Smooth muscle cell (in vitro differentiated cells): ENCODE measurements around the gene WFIKKN1. TPM values are rescaled to one million over a fixed set of nuclear protein-coding genes. Genes with fewer than 3 reads are reported as not detected.
A peak's percentile ranks its signal among the peaks of the same experiment; 100 is the strongest.

ENCODE experiments used
- DNase-seq: peaks from one replicate; lab custom pipeline; 2025; ENCODE audit not compliant: unreplicated experiment; lab: John Stamatoyannopoulos, UW
- H2AFZ ChIP-seq: fragments of 200-600 bp; sonication (generic); 2 replicates; pipeline ENCODE4 v1.6.0; 2016; ENCODE audit warnings: antibody characterized with exemption, low read depth, mild to moderate bottlenecking
- H3F3A ChIP-seq: fragments of 200-600 bp; sonication (generic); 2 replicates; pipeline ENCODE4 v1.6.0; 2017; ENCODE audit warnings: antibody characterized with exemption, low read depth
- H3K27ac ChIP-seq: fragments of 200-600 bp; sonication (generic); 2 replicates; pipeline ENCODE4 v1.5.1; 2016; ENCODE audit warnings: low read depth, mild to moderate bottlenecking
- H3K27me3 ChIP-seq: fragments of 200-600 bp; sonication (generic); 2 replicates; pipeline ENCODE4 v1.6.1; 2016; ENCODE audit warnings: low read depth, mild to moderate bottlenecking
- H3K36me3 ChIP-seq: fragments of 200-600 bp; sonication (generic); 2 replicates; pipeline ENCODE4 v1.5.1; 2016; ENCODE audit warnings: low read depth
- H3K4me1 ChIP-seq: fragments of 200-600 bp; sonication (generic); 2 replicates; pipeline ENCODE4 v1.5.1; 2016; ENCODE audit warnings: low read depth
- H3K4me2 ChIP-seq: fragments of 200-600 bp; sonication (generic); 2 replicates; pipeline ENCODE4 v1.6.0; 2016; ENCODE audit warnings: mild to moderate bottlenecking
- H3K4me3 ChIP-seq: fragments of 200-600 bp; sonication (generic); 2 replicates; pipeline ENCODE4 v1.5.1; 2016; ENCODE audit warnings: mild to moderate bottlenecking
- H3K79me2 ChIP-seq: fragments of 200-600 bp; sonication (generic); 2 replicates; pipeline ENCODE4 v1.6.0; 2016; ENCODE audit warnings: low read depth, mild to moderate bottlenecking
- H3K9ac ChIP-seq: fragments of 200-600 bp; sonication (generic); 2 replicates; pipeline ENCODE4 v1.6.0; 2016; ENCODE audit warnings: low read depth
- H3K9me3 ChIP-seq: fragments of 200-600 bp; sonication (generic); replicated peaks from 2 replicates; pipeline ENCODE4 v1.5.1; 2016; ENCODE audit warnings: low read depth
- H4K20me1 ChIP-seq: fragments of 200-600 bp; sonication (generic); 2 replicates; pipeline ENCODE4 v1.6.0; 2016; ENCODE audit warnings: low read depth
- WGBS: methylation state at CpG from one replicate; pipeline ENCODE4 v1.1.7; 2016; ENCODE audit warnings: low lambda C conversion rate; 5-methylcytosine and 5-hydroxymethylcytosine counted together
- polyA plus RNA-seq: library from polyadenylated mRNA; unstranded; fragments of >200 nt; fragmentation: Nextera tagmentation; extraction: Ambion mirVana; gene quantifications from 2 replicates; pipeline ENCODE4 v1.2.1, GENCODE V29; 2016
- total RNA-seq: library from RNA; depleted of rRNA; stranded (reverse); fragments of >200 nt; gene quantifications from 2 replicates; pipeline ENCODE4 v1.2.3, GENCODE V29; 2014
- TF ChIP-seq, protein P1 (sequence below): fragments of 200-600 bp; sonication (generic); IDR thresholded peaks from 2 replicates; pipeline ENCODE4 v1.5.1; 2017; ENCODE audit warnings: borderline replicate concordance, mild to moderate bottlenecking, antibody characterized with exemption; ENCODE audit not compliant: insufficient read depth, poor library complexity, severe bottlenecking

The WFIKKN1 gene
- total and polyA plus RNA-seq, 2 experiments from 2014 or later, result 0.77 TPM; not detected in 1

GRCh38 chr16:629185-629832 is 1.5 kb upstream of the WFIKKN1 start:
- peaks cover 3% of the 10 kb centered on the region for H4K20me1 ChIP-seq
- no peaks in the 10 kb centered on the region for H3K27me3 ChIP-seq
- no peak for DNase-seq
- TF ChIP-seq, protein P1, sequence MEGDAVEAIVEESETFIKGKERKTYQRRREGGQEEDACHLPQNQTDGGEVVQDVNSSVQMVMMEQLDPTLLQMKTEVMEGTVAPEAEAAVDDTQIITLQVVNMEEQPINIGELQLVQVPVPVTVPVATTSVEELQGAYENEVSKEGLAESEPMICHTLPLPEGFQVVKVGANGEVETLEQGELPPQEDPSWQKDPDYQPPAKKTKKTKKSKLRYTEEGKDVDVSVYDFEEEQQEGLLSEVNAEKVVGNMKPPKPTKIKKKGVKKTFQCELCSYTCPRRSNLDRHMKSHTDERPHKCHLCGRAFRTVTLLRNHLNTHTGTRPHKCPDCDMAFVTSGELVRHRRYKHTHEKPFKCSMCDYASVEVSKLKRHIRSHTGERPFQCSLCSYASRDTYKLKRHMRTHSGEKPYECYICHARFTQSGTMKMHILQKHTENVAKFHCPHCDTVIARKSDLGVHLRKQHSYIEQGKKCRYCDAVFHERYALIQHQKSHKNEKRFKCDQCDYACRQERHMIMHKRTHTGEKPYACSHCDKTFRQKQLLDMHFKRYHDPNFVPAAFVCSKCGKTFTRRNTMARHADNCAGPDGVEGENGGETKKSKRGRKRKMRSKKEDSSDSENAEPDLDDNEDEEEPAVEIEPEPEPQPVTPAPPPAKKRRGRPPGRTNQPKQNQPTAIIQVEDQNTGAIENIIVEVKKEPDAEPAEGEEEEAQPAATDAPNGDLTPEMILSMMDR, result no peak
- H3K4me3 ChIP-seq, result no peak overlapping the region
- H3K36me3 ChIP-seq, result no peaks in the 10 kb centered on the region
- peaks cover 8% of the 10 kb centered on the region for H3F3A ChIP-seq
- no peak overlapping the region for H3K9ac ChIP-seq
- H3K4me1 ChIP-seq, result peaks cover 25% of the 10 kb centered on the region
- peak overlapping the region; percentile 26 for H3K4me2 ChIP-seq
- no peak overlapping the region for H2AFZ ChIP-seq
- 68% methylated on average over 26 of the region's 29 CpGs for WGBS
- H3K27ac ChIP-seq, result peak overlapping the region; percentile 15
- no peaks in the 10 kb centered on the region for H3K9me3 ChIP-seq
- H3K79me2 ChIP-seq, result no peaks in the 10 kb centered on the region

DNA sequence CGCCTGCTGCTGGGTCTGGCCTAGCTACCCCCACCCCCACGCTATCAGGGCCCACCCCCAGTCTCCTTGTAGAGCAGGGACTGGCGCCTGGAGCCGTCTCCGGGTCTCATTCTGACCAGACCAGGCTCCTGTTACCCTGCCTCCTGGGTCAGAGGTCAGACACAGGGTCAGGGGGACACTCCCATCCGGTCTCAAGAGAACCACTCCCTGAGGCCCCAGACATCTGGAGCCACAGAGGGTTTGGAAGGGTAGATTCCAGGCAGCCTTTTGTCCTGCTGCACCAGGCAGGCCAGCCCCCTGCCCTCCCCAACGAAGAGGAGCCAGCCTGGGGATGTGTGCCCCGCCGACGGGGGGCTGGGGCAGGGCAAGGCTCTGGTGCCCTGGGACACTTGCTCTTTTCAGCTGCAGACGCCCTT is 944 bp upstream of the WFIKKN1 start:
- Histone ChIP-seq H3K36me3 (no peaks in the 10 kb centered on the region), H2AFZ (no peak overlapping the region), H3K4me2 (peak overlapping the region; percentile 26), H3K9me3 (no peaks in the 10 kb centered on the region), H4K20me1 (peaks cover 8% of the 10 kb centered on the region), H3K9ac (no peak overlapping the region), H3K27me3 (no peaks in the 10 kb centered on the region), H3K4me3 (no peak overlapping the region), H3K4me1 (peaks cover 25% of the 10 kb centered on the region), H3F3A (peaks cover 8% of the 10 kb centered on the region), H3K27ac (peak overlapping the region; percentile 15), H3K79me2 (no peaks in the 10 kb centered on the region)
- TF ChIP-seq, protein P1, result no peak
- DNase-seq, result no peak
- 54% methylated on average over 7 of the region's 11 CpGs for WGBS

DNA sequence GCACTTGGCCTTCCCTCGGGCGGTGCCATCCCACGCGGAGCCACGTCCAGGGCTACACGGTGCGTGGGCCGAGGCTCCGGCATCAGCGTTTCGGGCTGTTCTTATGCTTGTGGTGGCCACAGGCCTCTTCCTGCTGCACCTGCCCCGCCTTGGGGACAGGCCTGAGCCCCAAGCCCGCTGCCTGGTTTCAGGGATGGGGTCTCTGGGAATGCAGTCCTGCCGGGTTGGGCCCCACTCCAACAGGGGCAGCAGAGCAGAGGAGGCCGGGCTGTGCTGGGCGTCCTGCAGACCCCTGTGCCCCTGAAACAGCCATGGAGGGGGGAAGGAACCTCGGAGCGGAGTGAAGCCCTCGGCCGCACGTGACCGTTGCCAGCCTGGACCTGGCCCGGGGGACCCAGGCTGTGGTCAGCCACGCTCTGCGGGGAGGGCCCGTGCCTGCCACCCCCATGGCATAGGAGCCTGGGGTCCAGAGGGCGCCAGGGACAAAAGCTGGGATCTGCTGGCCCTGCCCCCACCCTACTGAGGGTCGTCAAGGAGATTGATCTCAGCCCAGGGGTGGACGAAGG is 453 bp upstream of the WFIKKN1 start:
- peak overlapping the region; percentile 48 for H3K4me2 ChIP-seq
- no peaks in the 10 kb centered on the region for H3K9me3 ChIP-seq
- TF ChIP-seq, protein P1, result no peak
- no peaks in the 10 kb centered on the region for H3K36me3 ChIP-seq
- H4K20me1 ChIP-seq, result peaks cover 11% of the 10 kb centered on the region
- H3K4me3 ChIP-seq, result no peak overlapping the region
- H2AFZ ChIP-seq, result no peak overlapping the region
- peaks cover 25% of the 10 kb centered on the region for H3K4me1 ChIP-seq
- DNase-seq, result no peak
- H3K79me2 ChIP-seq, result peaks cover 4% of the 10 kb centered on the region
- H3K27me3 ChIP-seq, result no peaks in the 10 kb centered on the region
- H3F3A ChIP-seq, result peaks cover 8% of the 10 kb centered on the region
- 60% methylated on average over 27 of the region's 29 CpGs for WGBS
- no peak overlapping the region for H3K27ac ChIP-seq
- no peak overlapping the region for H3K9ac ChIP-seq
